Activated T-cell treated with anti-CD3 and anti-CD28 coated beads, Interleukin-2, amount 50 U/mL, for 72 hours (primary cell): Measurements from ENCODE around the gene TRIP6. TPM values are rescaled to one million over a fixed set of nuclear protein-coding genes. Genes with fewer than 3 reads are reported as not detected.
A peak's percentile ranks its signal among the peaks of the same experiment; 100 is the strongest.

Experiments
- ATAC-seq, 2 donors: fragments of 150-1000 bp; cut with Tn5 transposase; replicated peaks in 1 of 2; 2 replicates each; pipeline ENCODE4 v1.10.0; 2021; ENCODE audit warnings: moderate library complexity in 2 of 2, mild to moderate bottlenecking in 1 of 2
- DNase-seq, 2 donors: peaks; one replicate each; pipeline ENCODE4 v3.0.0; 2021 to 2022; ENCODE audit warnings: mixed read lengths in 1 of 2
- H3K27ac Mint-ChIP-seq: one replicate; pipeline ENCODE4 v1.8.0; 2022; ENCODE audit warnings: mild to moderate bottlenecking, moderate library complexity, mixed read lengths
- H3K27me3 Mint-ChIP-seq: one replicate; pipeline ENCODE4 v1.8.0; 2022; ENCODE audit warnings: low read depth, mixed read lengths
- H3K36me3 Mint-ChIP-seq, 2 donors: one replicate each; pipeline ENCODE4 v1.8.0; 2022; ENCODE audit warnings: mixed read lengths in 2 of 2, mild to moderate bottlenecking in 1 of 2; ENCODE audit not compliant: insufficient read depth in 2 of 2
- H3K4me1 Mint-ChIP-seq: one replicate; pipeline ENCODE4 v1.8.0; 2022; ENCODE audit warnings: low read depth, mixed read lengths
- H3K4me3 Mint-ChIP-seq, 2 donors: one replicate each; pipeline ENCODE4 v1.8.0; 2022; ENCODE audit warnings: mild to moderate bottlenecking in 2 of 2, mixed read lengths in 2 of 2, moderate library complexity in 2 of 2
- H3K9me3 Mint-ChIP-seq, 2 donors: one replicate each; pipeline ENCODE4 v1.8.0; 2022; ENCODE audit warnings: mixed read lengths in 2 of 2
- total RNA-seq, 2 donors: library from RNA; stranded (reverse); gene quantifications; one replicate each; pipeline ENCODE4 v1.2.3, GENCODE V29; 2022

Gene TRIP6
- total RNA-seq, 2 donors from 2014 or later, result 28.3 to 31.5 TPM

DNA sequence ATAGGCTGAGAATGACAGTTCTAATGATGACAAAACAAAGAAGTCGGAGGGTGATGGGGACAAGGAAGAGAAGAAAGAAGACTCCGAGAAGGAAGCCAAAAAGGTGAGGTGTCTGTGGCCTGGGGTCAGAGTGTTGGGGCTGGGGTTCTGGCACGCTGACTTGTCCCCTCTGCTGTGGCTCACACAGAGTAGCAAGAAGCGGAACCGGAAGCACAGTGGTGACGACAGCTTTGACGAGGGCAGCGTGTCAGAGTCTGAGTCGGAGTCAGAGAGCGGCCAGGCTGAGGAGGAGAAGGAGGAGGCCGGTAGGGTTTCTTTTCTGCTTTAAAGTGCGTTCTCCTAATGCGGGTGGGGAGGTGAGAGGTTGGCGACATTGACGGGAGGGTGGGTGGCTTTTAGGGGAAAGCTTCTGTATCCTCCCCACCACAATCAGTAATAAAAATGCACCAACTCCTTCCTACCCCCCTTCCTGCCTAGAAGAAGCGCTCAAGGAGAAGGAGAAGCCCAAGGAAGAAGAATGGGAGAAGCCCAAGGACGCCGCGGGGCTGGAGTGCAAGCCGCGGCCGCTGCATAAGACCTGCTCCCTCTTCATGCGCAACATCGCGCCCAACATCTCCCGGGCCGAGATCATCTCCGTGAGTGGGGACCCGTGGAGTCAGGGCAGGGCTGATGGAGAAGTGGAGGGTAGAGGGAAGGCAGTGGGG lies 17.7 kb downstream of the TRIP6 start:
- Mint-ChIP-seq H3K27ac (peak overlapping the region; percentile 5), H3K4me3 (peak overlapping the region; percentile 4 to 13), H3K9me3 (no peaks in the 10 kb centered on the region), H3K36me3 (peaks cover 17 to 33% of the 10 kb centered on the region in 2 donors), H3K4me1 (peaks cover 44% of the 10 kb centered on the region), H3K27me3 (no peaks in the 10 kb centered on the region)
- ATAC-seq (peak in 1 of 2 donors; percentile 12), DNase-seq (no peak)

DNA sequence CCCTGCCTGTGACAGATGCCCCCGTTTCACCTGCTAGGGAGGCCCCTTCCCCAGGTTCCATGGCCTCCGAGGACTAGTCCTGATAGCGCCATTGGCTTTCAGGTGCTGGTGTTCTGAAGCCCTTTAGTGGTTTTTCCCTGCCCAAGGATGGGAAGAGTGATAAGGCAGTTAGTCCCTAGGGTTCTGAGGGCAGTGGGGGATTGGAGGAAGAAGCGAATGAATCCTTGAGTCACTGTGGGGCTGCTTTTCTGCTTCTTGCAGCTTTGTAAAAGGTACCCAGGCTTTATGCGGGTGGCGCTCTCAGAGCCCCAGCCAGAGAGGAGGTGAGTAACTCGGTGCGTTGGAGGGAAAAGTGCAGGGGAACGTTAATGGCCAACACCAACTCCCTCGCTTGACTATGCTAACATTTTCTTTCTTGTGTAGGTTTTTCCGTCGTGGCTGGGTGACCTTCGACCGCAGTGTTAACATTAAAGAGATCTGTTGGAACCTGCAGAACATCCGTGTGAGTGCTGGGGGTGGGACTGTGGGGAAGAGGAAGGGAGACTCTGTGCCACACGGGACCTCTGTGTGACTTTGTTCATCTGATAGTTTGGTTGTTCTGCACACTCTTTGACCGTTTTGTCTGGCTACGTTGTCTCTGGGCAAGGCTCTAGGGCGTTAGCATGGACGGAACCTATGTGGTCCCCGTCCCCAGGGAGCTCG lies 18.4 kb downstream of the TRIP6 start:
- Mint-ChIP-seq H3K4me3 (peak overlapping the region in 1 of 2 donors; percentile 13), H3K27ac (no peak overlapping the region), H3K27me3 (peaks cover 5% of the 10 kb centered on the region), H3K9me3 (no peaks in the 10 kb centered on the region), H3K36me3 (peaks cover 15 to 29% of the 10 kb centered on the region in 2 donors), H3K4me1 (peaks cover 47% of the 10 kb centered on the region)
- ATAC-seq (no peak), DNase-seq (no peak)

DNA sequence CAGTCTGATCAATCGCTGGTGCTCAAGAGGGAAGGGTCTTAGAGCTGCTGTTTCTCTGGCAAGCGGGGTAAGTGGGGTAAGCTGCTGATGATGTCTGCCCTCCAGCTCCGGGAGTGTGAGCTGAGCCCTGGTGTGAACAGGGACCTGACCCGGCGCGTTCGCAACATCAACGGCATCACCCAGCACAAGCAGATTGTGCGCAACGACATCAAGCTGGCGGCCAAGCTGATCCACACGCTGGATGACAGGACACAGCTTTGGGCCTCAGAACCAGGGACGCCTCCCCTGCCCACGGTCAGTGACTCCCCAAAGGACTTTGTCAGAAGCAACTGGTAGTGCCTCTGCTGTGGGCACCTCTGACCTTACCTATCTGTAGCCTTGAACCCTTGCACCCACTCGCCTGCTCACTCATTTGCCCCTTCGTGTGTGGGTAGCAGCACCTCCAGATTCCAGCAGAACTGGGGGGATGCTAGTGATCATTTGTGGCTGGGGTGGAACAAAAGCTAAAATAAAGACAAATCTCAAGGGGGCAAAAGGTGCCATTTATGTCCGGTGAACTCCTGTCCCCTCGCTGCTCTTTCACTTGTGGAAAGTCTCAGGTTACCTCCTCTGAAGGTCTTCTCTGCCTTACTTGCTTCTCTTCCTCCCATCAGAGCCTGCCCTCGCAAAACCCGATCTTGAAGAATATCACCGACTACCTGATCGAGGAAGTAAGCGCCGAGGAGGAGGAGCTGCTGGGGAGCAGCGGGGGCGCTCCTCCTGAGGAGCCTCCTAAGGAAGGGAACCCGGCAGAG lies 19.2 kb downstream of the TRIP6 start:
- Mint-ChIP-seq H3K9me3 (no peaks in the 10 kb centered on the region), H3K4me1 (peaks cover 53% of the 10 kb centered on the region), H3K36me3 (peaks cover 15 to 26% of the 10 kb centered on the region in 2 donors), H3K27ac (no peak overlapping the region), H3K4me3 (peak overlapping the region; percentile 44 to 79), H3K27me3 (peaks cover 10% of the 10 kb centered on the region)
- DNase-seq (no peak), ATAC-seq (no peak)

DNA sequence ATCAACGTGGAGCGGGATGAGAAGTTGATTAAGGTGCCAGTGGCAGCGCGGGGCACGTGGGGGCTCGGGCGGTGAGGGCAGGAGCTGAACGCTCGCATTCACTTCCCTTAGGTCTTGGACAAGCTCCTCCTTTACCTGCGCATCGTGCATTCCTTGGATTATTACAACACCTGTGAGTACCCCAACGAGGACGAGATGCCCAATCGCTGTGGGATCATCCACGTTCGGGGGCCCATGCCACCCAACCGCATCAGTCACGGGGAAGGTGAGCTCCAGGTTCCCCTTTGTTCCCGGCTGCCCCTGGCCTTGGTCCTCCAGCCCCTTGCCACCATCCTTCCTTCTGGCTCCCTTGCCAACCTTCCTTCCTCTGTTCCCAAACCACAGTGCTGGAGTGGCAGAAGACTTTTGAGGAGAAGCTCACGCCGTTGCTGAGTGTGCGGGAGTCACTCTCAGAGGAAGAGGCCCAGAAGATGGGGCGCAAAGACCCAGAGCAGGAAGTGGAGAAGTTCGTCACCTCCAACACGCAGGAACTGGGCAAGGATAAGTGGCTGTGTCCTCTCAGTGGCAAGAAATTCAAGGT lies 19.8 kb downstream of the TRIP6 start:
- H3K36me3 Mint-ChIP-seq, result peaks cover 13 to 24% of the 10 kb centered on the region in 2 donors
- peaks cover 57% of the 10 kb centered on the region for H3K4me1 Mint-ChIP-seq
- H3K9me3 Mint-ChIP-seq, result no peaks in the 10 kb centered on the region
- H3K4me3 Mint-ChIP-seq, result peak overlapping the region; percentile 79
- H3K27ac Mint-ChIP-seq, result peak overlapping the region; percentile 70
- ATAC-seq (no peak), DNase-seq (no peak)
- H3K27me3 Mint-ChIP-seq, result peaks cover 17% of the 10 kb centered on the region

DNA sequence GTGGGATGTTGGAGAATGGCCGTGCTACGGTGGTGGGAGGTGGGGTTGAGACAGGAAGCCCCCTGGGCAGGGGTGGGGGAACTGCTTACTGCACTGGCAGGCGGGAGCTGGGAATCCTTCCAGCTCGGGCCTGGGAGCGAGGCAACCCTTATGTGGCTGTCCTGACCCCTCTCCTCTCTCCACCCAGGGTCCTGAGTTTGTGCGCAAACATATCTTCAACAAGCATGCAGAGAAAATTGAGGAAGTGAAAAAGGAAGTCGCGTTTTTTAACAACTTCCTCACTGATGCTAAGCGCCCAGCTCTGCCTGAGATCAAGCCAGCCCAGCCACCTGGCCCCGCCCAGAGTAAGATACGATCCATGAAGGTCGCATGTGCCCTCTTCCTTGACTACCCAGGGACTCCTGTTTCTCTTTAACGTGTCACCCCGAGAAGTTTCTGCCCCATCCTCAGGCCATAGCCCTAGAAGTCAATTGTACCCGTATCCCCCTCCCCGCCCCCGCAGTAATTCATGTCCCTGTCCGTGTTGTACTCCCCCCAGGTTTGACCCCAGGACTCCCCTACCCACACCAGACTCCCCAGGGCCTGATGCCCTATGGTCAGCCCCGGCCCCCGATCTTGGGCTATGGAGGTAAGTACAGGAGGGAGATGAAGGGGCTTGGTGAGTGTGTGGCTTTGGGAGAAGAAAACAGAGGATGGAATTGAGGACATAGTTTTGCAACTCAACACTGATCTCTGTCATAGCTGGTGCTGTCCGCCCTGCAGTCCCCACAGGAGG lies 20.5 kb downstream of the TRIP6 start:
- Mint-ChIP-seq H3K4me1 (peaks cover 57% of the 10 kb centered on the region), H3K27ac (peak overlapping the region; percentile 70), H3K9me3 (no peaks in the 10 kb centered on the region), H3K36me3 (peaks cover 13 to 24% of the 10 kb centered on the region in 2 donors), H3K4me3 (peak overlapping the region; percentile 79), H3K27me3 (peaks cover 23% of the 10 kb centered on the region)
- no peak for ATAC-seq
- peak; percentile 50 to 52 for DNase-seq

DNA sequence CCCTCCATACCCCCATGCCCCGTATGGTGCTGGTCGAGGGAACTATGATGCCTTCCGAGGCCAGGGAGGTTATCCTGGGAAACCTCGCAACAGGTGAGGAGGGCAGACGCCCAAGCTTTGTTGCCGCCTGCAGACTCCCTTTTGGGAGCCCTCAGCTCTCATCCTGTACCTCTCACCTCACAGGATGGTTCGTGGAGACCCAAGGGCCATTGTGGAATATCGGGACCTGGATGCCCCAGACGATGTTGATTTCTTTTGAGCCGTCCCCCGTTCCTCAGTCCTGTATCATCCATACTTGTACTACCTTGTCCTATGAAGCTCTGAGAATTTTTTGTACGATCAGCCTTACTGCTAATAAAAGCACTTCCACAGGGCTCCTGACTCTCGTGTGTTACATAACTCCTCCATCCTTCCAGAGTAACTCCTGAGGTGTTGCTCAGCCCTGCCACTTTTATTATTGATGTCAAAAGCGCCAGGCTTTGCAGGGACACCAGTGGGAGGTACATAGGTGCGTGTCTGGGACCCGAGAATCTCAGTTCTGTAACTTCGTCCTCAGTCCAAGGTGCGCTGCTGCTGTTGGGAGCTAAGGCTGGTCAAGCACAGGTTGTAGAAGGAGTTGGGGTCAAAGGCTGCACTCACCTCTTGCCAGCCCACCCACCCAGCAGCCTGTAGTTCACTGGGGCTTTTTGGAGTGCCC lies 21.3 kb downstream of the TRIP6 start:
- no peak for DNase-seq
- peaks cover 51% of the 10 kb centered on the region for H3K4me1 Mint-ChIP-seq
- peaks cover 10 to 19% of the 10 kb centered on the region in 2 donors for H3K36me3 Mint-ChIP-seq
- H3K4me3 Mint-ChIP-seq, result peak overlapping the region; percentile 79
- no peaks in the 10 kb centered on the region for H3K9me3 Mint-ChIP-seq
- H3K27me3 Mint-ChIP-seq, result peaks cover 27% of the 10 kb centered on the region
- peak overlapping the region; percentile 62 for H3K27ac Mint-ChIP-seq
- no peak for ATAC-seq

DNA sequence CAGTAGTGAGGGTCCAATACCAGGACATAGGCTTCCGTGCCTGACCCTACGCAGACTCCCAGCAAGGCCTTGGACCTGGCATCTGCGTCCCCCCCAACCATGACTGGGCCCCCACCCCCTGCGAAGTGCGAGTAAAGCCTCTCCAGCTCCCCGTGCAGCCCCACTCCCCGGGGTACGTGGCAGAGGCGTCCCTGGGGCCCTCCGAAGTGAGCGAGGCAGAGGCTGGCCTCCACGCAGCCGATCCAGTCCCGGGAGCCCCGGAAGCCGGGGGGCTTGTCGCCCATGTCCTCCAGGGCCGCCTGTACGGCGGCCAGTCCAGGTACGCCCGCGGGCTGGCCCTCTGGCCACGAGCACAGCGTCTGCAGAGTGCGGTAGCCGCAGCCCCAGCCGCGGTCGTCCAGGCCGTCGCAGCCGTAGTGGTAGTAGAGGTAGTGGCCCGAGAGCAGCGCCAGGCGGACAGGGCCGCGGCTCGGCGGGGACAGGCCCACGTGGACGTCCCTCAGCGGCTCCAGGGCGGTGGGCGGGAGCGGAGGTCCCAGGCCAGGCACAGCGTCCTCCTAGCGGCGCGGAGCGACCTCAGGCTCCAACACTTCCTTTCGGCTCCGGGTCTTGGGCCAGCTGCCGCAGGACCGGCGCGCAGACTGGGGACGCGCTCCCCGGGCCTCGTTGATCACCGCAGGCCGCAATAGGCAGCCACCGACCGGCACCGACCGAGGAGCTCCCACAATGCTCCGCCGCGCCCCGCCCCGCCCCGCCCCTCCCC lies 22.0 kb downstream of the TRIP6 start, which contains the start of gene UFSP1:
Gene UFSP1, minus strand, starts transcription at position 728 of the 763 bp plus-strand sequence. Its CDS starts 444 bp downstream, at position 284.
- peaks cover 10 to 11% of the 10 kb centered on the region in 2 donors for H3K36me3 Mint-ChIP-seq
- peaks cover 50% of the 10 kb centered on the region for H3K4me1 Mint-ChIP-seq
- H3K27ac Mint-ChIP-seq, result peak within 1 kb of the TSS; percentile 62
- ATAC-seq, result peak; percentile 54 to 58
- peak within 1 kb of the TSS; percentile 83 to 89 for H3K4me3 Mint-ChIP-seq
- no peak for DNase-seq
- no peaks in the 10 kb centered on the region for H3K9me3 Mint-ChIP-seq
- peaks cover 32% of the 10 kb centered on the region for H3K27me3 Mint-ChIP-seq

DNA sequence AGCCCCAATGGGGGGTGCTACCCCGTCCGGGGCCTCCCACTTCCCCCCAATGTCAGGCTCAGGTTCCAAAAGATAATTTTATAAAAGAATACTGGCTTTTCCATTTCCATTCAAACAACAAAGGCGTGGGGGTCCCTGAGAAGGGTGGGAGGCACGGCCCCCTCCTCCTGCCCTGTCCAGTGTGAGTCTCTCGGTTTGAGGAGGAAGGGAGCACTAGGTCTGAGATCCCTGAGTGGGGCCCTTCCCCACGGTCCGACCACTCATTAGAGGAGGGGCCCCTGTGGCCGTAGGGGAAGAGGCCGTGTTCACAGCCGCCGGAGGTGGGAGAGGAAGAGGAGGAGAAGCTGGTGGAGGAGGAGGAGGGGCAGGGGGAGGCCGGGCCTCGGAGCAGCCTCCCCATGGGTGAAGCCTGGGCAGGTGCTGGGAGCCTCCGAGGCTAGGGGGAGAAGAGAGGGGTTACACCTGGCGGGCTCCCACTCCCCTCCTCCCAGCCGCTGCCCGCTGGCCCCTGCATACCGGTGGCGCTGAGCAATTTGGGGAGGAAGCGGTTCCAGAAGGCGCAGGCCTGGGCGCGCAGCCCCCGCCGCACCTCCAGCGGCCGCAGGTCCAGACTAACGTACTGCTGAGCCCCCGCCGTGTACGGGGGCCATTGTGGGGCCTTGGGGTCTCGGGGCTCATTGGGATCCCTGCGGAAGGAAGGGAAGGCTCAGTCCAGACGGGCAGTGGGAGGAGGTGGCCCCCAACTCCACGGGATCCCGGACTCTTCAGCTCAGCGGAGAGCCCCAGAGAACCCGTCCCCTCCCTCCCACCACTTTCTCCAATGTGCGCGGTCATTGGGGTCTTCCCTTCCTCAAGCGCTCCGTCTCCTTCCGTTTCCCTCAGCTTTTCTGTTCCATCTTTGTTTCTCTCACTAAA lies 23.7 kb downstream of the TRIP6 start:
- H3K27ac Mint-ChIP-seq, result peak overlapping the region; percentile 86
- DNase-seq (no peak), ATAC-seq (no peak)
- H3K27me3 Mint-ChIP-seq, result peaks cover 37% of the 10 kb centered on the region
- peak overlapping the region; percentile 87 to 89 for H3K4me3 Mint-ChIP-seq
- H3K4me1 Mint-ChIP-seq, result peaks cover 41% of the 10 kb centered on the region
- peaks cover 7 to 10% of the 10 kb centered on the region in 2 donors for H3K36me3 Mint-ChIP-seq
- no peaks in the 10 kb centered on the region for H3K9me3 Mint-ChIP-seq

DNA sequence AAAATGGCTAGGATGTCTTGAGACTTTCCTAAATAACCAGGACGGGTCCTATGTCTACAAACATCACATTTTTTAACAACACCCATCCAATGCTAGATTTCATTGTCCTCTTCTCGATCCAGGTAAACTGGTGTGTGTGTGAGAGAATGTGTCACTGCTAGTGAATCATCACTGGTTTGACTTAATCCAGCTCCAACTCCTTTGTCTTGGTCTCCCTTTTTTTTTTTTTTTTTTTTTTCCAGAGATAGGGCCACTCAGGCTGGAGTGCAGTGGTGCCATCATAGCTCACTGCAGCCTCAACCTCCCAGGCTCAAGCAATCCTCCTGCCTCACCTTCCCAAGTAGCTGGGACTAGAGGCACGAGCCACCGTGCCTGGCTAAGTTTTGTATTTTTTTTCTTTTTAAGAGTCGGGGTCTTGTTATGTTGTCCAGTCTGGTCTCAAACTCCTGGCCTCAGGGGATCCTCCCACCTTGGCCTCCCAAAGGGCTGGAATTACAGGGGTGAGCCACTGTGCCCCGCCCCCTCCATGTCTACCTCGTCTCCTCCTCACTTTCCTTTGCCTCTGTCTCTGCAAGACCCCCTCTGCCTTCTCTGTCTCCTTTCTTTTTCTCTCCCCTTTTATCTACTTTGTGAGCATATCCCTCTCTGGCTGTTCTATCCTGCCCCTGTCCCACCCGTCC lies 24.5 kb downstream of the TRIP6 start:
- peaks cover 5 to 7% of the 10 kb centered on the region in 2 donors for H3K36me3 Mint-ChIP-seq
- H3K27ac Mint-ChIP-seq, result peak overlapping the region; percentile 86
- ATAC-seq (no peak), DNase-seq (no peak)
- H3K4me3 Mint-ChIP-seq, result peak overlapping the region; percentile 71 to 87
- H3K9me3 Mint-ChIP-seq, result no peaks in the 10 kb centered on the region
- peaks cover 44% of the 10 kb centered on the region for H3K27me3 Mint-ChIP-seq
- H3K4me1 Mint-ChIP-seq, result peaks cover 45% of the 10 kb centered on the region
